ENCODE data around the gene ZNF567.
"Not testable (repeated sequence)": the region's sequence is repeated elsewhere in the genome, so short reads cannot be mapped to it uniquely, and the experiment has no call there.

Gene ZNF567

GRCh38 chr19:36687214-36688056 is at the start of gene ZNF567:
TSS of gene ZNF567 (plus strand) at chr19:36687612. CDS start at chr19:36694868, 7,256 bp downstream.
- peak; percentile 83 for DNase-seq (ENCODE audit: low spot score)

GRCh38 chr19:36638862-36639510 is 48.4 kb upstream of the ZNF567 start:
- DNase-seq (ENCODE audit: low spot score) = no peak

GRCh38 chr19:36646746-36647145 is 40.7 kb upstream of the ZNF567 start:
- DNase-seq (ENCODE audit: low spot score) = no peak

- no peak for DNase-seq (ENCODE audit: low spot score)
Observed at GRCh38 chr19:36652958-36653357, 34.5 kb upstream of the ZNF567 start.

GRCh38 chr19:36665832-36666231 is 21.6 kb upstream of the ZNF567 start:
- no peak for DNase-seq (ENCODE audit: low spot score)

- no peak for DNase-seq (ENCODE audit: low spot score)
Observed at GRCh38 chr19:36668646-36669045, 18.8 kb upstream of the ZNF567 start.

GRCh38 chr19:36672368-36672767 is 15.0 kb upstream of the ZNF567 start:
- no peak for DNase-seq (ENCODE audit: low spot score)

- DNase-seq (ENCODE audit: low spot score) = no peak
Observed at GRCh38 chr19:36674201-36674600, 13.2 kb upstream of the ZNF567 start.

GRCh38 chr19:36679455-36679854 is 8.0 kb upstream of the ZNF567 start:
- no peak for DNase-seq (ENCODE audit: low spot score)

GRCh38 chr19:36685835-36686234 is 1.6 kb upstream of the ZNF567 start:
- no peak for DNase-seq (ENCODE audit: low spot score)

- no peak for DNase-seq (ENCODE audit: low spot score)
Observed at GRCh38 chr19:36686365-36687213, 823 bp upstream of the ZNF567 start.

- no peak for DNase-seq (ENCODE audit: low spot score)
Observed at GRCh38 chr19:36688058-36688457, 646 bp downstream of the ZNF567 start.

GRCh38 chr19:36707134-36707533 is 19.7 kb downstream of the ZNF567 start:
- DNase-seq (ENCODE audit: low spot score) = no peak

- no peak for DNase-seq (ENCODE audit: low spot score)
Observed at GRCh38 chr19:36709423-36709822, 22.0 kb downstream of the ZNF567 start.

- DNase-seq (ENCODE audit: low spot score) = no peak
Observed at GRCh38 chr19:36719687-36720556, 32.5 kb downstream of the ZNF567 start.

GRCh38 chr19:36736166-36736565 is 48.8 kb downstream of the ZNF567 start:
- not testable (repeated sequence) for DNase-seq (ENCODE audit: low spot score)

GRCh38 chr19:36745870-36746269 is 58.5 kb downstream of the ZNF567 start:
- no peak for DNase-seq (ENCODE audit: low spot score)

GRCh38 chr19:36747750-36748149 is 60.3 kb downstream of the ZNF567 start:
- DNase-seq (ENCODE audit: low spot score) = no peak

- DNase-seq (ENCODE audit: low spot score) = no peak
Observed at GRCh38 chr19:36748431-36749275, 61.2 kb downstream of the ZNF567 start.

GRCh38 chr19:36749613-36750012 is 62.2 kb downstream of the ZNF567 start:
- DNase-seq (ENCODE audit: low spot score) = not testable (repeated sequence)
